GM12878 (cell line): ENCODE results near the gene EIF4H. TPM values are rescaled to one million over a fixed set of nuclear protein-coding genes. Genes with fewer than 3 reads are reported as not detected.

ENCODE experiments used
- ATF3 ChIP-seq: IDR thresholded peaks from 2 replicates; pipeline ENCODE4 v1.6.1; 2011; ENCODE audit warnings: low read depth, mild to moderate bottlenecking, low read length, moderate library complexity, borderline replicate concordance; ENCODE audit errors: extremely low read depth
- BMI1 ChIP-seq: fragments of 450-650 bp; IDR thresholded peaks from 2 replicates; pipeline ENCODE4 v1.6.1; 2016; ENCODE audit warnings: mild to moderate bottlenecking, moderate library complexity, borderline replicate concordance
- CBFB ChIP-seq: IDR thresholded peaks from 2 replicates; pipeline ENCODE4 v1.6.1; 2016; ENCODE audit warnings: antibody characterized with exemption, low read depth
- E2F8 ChIP-seq: fragments of 450-650 bp; IDR thresholded peaks from 2 replicates; pipeline ENCODE4 v1.6.1; 2018; ENCODE audit warnings: mild to moderate bottlenecking, low read depth, moderate library complexity; ENCODE audit not compliant: partially characterized antibody
- HCFC1 ChIP-seq: fragments of 150-350 bp; IDR thresholded peaks from 2 replicates; pipeline ENCODE4 v1.6.1; 2014; ENCODE audit warnings: low read length
- HDAC6 ChIP-seq: fragments of 200-600 bp; sonication (generic); IDR thresholded peaks from one replicate; pipeline ENCODE4 v1.8.0; 2017; ENCODE audit warnings: antibody characterized with exemption; ENCODE audit not compliant: unreplicated experiment
- SIX5 ChIP-seq: IDR thresholded peaks from 2 replicates; pipeline ENCODE4 v1.6.1; 2011; ENCODE audit warnings: mild to moderate bottlenecking, low read depth, low read length, moderate library complexity; ENCODE audit not compliant: severe bottlenecking
- TARDBP ChIP-seq: IDR thresholded peaks from 2 replicates; pipeline ENCODE4 v1.6.1; 2016; ENCODE audit warnings: borderline replicate concordance
- USF1 ChIP-seq: IDR thresholded peaks from 2 replicates; pipeline ENCODE4 v1.6.1; 2011; ENCODE audit warnings: borderline replicate concordance, low read depth, mild to moderate bottlenecking, moderate library complexity, mixed read lengths, low read length; ENCODE audit not compliant: insufficient read depth; ENCODE audit errors: extremely low read length
- ZBTB33 ChIP-seq: fragments of 450-650 bp; IDR thresholded peaks from 2 replicates; pipeline ENCODE4 v1.6.1; 2017; ENCODE audit warnings: mild to moderate bottlenecking
- ZBTB40 ChIP-seq: fragments of 450-650 bp; IDR thresholded peaks from 2 replicates; pipeline ENCODE4 v1.6.1; 2016; ENCODE audit warnings: mild to moderate bottlenecking, moderate library complexity, borderline replicate concordance
- ZNF24 ChIP-seq: fragments of 450-650 bp; IDR thresholded peaks from 2 replicates; pipeline ENCODE4 v1.6.1; 2017; ENCODE audit warnings: antibody characterized with exemption, mild to moderate bottlenecking
- ZNF622 ChIP-seq: fragments of 450-650 bp; IDR thresholded peaks from 2 replicates; pipeline ENCODE4 v1.6.1; 2017; ENCODE audit warnings: mild to moderate bottlenecking, inconsistent platforms
- polyA plus RNA-seq, 11 experiments: library from polyadenylated mRNA; depleted of rRNA in 4 of 11; unstranded in 6 of 11; stranded (reverse) in 5 of 11; fragments of >200 nt; fragmentation: Nextera tagmentation in 4 of 11; fragmentation: Illumina TruSeq in 1 of 11; extraction: Ambion mirVana in 4 of 11; extraction: Trizol in 1 of 11; gene quantifications; 1 replicate in 1 of 11; 2 replicates in 10 of 11; pipeline versions ENCODE4 v1.2.1 to v1.2.3, GENCODE V29; 2011 to 2016; ENCODE audit warnings: inconsistent platforms in 2 of 11, missing spikeins in 2 of 11, low read depth in 1 of 11
- total RNA-seq, 4 experiments: library from RNA; depleted of rRNA in 3 of 4; stranded (reverse); fragments of >200 nt in 3 of 4; fragmentation: Illumina TruSeq in 1 of 4; extraction: Trizol in 1 of 4; gene quantifications; 2 replicates each; pipeline versions ENCODE4 v1.2.1 to v1.2.3, GENCODE V29; 2013 to 2021
- TF ChIP-seq, protein P1 (sequence below): fragments of 450-650 bp; IDR thresholded peaks from 2 replicates; pipeline ENCODE4 v1.6.1; 2016; ENCODE audit warnings: mild to moderate bottlenecking
- TF ChIP-seq, protein P2 (sequence below): IDR thresholded peaks from 2 replicates; pipeline ENCODE4 v1.6.1; 2011; ENCODE audit warnings: mild to moderate bottlenecking, low read depth, low read length, moderate library complexity; ENCODE audit not compliant: insufficient replicate concordance

The EIF4H gene
- total and polyA plus RNA-seq, 10 of the 15 experiments (the other 5 are each of a cell fraction or from before 2014, with no cell fraction given), result 9.9 to 443 (median 258) TPM

DNA sequence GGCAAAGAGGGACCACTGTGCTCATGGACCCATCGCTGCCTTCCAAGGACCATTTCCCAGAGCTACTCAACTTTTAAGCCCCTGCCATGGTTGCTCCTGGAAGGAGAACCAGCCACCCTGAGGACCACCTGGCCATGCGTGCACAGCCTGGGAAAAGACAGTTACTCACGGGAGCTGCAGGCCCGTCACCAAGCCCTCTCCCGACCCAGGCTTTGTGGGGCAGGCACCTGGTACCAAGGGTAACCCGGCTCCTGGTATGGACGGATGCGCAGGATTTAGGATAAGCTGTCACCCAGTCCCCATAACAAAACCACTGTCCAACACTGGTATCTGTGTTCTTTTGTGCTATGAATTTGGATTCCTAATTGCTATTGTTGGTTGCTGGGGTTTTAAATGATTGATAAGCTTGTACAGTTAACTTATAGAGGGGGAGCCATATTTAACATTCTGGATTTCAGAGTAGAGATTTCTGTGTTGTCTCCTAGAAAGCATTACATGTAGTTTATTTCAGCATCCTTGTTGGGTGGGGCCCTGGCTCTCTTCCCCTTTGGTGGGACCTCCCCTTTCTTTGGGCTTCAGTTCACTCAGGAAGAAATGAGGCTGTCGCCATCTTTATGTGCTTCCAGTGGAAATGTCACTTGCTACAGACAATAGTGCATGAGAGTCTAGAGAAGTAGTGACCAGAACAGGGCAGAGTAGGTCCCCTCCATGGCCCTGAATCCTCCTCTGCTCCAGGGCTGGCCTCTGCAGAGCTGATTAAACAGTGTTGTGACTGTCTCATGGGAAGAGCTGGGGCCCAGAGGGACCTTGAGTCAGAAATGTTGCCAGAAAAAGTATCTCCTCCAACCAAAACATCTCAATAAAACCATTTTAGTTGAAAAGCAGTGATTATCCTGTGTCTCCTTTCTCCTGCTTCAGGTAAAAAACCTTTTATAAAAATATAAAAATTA lies 55.1 kb downstream of the EIF4H start (continued):
- TF ChIP-seq ATF3 (no peak), HDAC6 (no peak), USF1 (no peak), ZNF622 (no peak), HCFC1 (no peak), CBFB (no peak), SIX5 (no peak), BMI1 (no peak), TARDBP (no peak), ZNF24 (no peak), ZBTB33 (no peak), ZBTB40 (no peak), E2F8 (no peak)
- TF ChIP-seq, protein P1, sequence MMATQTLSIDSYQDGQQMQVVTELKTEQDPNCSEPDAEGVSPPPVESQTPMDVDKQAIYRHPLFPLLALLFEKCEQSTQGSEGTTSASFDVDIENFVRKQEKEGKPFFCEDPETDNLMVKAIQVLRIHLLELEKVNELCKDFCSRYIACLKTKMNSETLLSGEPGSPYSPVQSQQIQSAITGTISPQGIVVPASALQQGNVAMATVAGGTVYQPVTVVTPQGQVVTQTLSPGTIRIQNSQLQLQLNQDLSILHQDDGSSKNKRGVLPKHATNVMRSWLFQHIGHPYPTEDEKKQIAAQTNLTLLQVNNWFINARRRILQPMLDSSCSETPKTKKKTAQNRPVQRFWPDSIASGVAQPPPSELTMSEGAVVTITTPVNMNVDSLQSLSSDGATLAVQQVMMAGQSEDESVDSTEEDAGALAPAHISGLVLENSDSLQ, result no peak
- TF ChIP-seq, protein P2, sequence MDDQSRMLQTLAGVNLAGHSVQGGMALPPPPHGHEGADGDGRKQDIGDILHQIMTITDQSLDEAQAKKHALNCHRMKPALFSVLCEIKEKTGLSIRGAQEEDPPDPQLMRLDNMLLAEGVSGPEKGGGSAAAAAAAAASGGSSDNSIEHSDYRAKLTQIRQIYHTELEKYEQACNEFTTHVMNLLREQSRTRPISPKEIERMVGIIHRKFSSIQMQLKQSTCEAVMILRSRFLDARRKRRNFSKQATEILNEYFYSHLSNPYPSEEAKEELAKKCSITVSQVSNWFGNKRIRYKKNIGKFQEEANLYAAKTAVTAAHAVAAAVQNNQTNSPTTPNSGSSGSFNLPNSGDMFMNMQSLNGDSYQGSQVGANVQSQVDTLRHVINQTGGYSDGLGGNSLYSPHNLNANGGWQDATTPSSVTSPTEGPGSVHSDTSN, result no peak
